ENCODE results near the gene IL1RAPL1. TPM values are rescaled to one million over a fixed set of nuclear protein-coding genes. Genes with fewer than 3 reads are reported as not detected.

IL1RAPL1 gene
- total RNA-seq, 4 donors from 2014 or later, result 0.16 to 0.46 TPM; not detected in 2

DNA sequence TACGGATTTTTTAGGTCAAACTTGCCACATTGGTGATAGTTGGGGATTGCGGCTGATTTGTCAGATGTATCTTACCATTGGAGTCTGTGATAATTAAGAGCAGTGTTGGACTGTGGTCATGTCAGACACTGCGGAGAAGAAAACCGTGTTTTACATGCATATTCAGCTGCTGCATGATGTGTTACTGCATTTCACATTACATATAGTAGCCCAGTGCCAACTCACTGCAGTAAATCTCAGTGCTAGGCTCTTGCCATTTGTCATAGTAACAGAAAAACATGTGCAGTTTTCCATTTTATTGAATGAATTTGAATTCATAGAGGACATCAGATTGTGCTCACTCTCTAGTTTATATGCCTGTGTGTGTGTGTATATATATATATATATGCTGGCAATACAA is 543.7 kb downstream of the IL1RAPL1 start:
- intact Hi-C loops (cut with DNase I; ENCODE audit: low total_unique reads) (no loop called here), in situ Hi-C loops (cut with MboI; ENCODE audit: low sequenced_read_pairs in 4 of 4) (no loop called here)
- H3K36me3 ChIP-seq, result no peaks in the 10 kb centered on the region
- H3K27ac ChIP-seq, result no peak overlapping the region
- no peaks in the 10 kb centered on the region for H3K9me3 ChIP-seq
- ATAC-seq, result no peak
- H3K4me1 ChIP-seq, result no peaks in the 10 kb centered on the region
- TF ChIP-seq POLR2A (IDR thresholded peaks at IDR 0.05), result no peak
- TF ChIP-seq, protein P1, sequence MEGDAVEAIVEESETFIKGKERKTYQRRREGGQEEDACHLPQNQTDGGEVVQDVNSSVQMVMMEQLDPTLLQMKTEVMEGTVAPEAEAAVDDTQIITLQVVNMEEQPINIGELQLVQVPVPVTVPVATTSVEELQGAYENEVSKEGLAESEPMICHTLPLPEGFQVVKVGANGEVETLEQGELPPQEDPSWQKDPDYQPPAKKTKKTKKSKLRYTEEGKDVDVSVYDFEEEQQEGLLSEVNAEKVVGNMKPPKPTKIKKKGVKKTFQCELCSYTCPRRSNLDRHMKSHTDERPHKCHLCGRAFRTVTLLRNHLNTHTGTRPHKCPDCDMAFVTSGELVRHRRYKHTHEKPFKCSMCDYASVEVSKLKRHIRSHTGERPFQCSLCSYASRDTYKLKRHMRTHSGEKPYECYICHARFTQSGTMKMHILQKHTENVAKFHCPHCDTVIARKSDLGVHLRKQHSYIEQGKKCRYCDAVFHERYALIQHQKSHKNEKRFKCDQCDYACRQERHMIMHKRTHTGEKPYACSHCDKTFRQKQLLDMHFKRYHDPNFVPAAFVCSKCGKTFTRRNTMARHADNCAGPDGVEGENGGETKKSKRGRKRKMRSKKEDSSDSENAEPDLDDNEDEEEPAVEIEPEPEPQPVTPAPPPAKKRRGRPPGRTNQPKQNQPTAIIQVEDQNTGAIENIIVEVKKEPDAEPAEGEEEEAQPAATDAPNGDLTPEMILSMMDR (IDR thresholded peaks at IDR 0.05 in 4 of 5, conservative IDR thresholded peaks at IDR 0.05 in 1 of 5), result no peak
- no peak overlapping the region for H3K4me3 ChIP-seq
- no peak for DNase-seq
- no peaks in the 10 kb centered on the region for H3K27me3 ChIP-seq

DNA sequence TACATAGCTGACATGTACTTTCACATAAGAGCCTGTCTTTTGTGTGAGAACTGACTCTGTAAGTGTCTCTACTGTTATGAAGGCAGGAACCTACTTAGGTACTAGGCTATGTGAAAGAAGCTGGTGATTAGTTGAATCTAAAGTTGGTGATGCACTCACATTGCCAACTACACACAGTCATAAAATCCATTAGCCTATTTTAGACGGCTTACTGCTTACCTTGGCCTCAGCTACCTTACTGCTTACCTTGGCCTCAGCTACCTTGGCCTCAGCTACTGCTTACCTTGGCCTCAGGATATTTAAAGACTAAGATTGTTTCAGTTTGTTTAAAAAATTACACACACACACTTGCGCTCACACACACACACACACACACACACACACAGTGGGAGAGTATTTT is 549.7 kb downstream of the IL1RAPL1 start:
- Histone ChIP-seq H3K4me1 (no peaks in the 10 kb centered on the region), H3K36me3 (no peaks in the 10 kb centered on the region), H3K9me3 (no peaks in the 10 kb centered on the region), H3K27ac (no peak overlapping the region), H3K27me3 (no peaks in the 10 kb centered on the region), H3K4me3 (no peak overlapping the region)
- DNase-seq, result no peak
- ATAC-seq, result no peak
- in situ Hi-C loops (cut with MboI; ENCODE audit: low sequenced_read_pairs in 4 of 4) (no loop called here), intact Hi-C loops (cut with DNase I; ENCODE audit: low total_unique reads) (no loop called here)
- TF ChIP-seq, protein P1 (IDR thresholded peaks at IDR 0.05 in 4 of 5, conservative IDR thresholded peaks at IDR 0.05 in 1 of 5), result no peak
- no peak for TF ChIP-seq POLR2A (IDR thresholded peaks at IDR 0.05)

DNA sequence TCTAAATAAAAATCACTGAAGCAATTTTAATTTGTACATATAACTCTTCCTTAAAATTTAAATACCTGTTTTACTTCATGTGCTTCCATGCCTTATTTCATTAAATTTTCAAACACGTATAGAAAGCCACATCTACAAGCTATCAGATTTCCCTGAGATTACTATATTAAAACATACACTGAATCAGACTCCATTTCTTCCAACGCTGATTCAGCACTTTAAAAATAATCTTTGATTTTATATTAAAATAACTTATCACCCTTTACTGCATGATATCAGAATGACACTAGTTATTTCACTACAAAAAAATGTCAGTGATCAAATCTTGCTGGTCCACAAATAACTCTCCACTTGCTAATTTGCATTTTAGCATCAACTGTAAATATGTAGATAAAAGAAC is 550.8 kb downstream of the IL1RAPL1 start:
- Histone ChIP-seq H3K36me3 (no peaks in the 10 kb centered on the region), H3K4me1 (no peaks in the 10 kb centered on the region), H3K27me3 (no peaks in the 10 kb centered on the region), H3K27ac (no peak overlapping the region), H3K4me3 (no peak overlapping the region), H3K9me3 (no peaks in the 10 kb centered on the region)
- in situ Hi-C loops (cut with MboI; ENCODE audit: low sequenced_read_pairs in 4 of 4), result no loop called here
- DNase-seq (no peak), ATAC-seq (no peak)
- intact Hi-C loops (cut with DNase I; ENCODE audit: low total_unique reads), result no loop called here
- TF ChIP-seq POLR2A (IDR thresholded peaks at IDR 0.05), result no peak
- TF ChIP-seq, protein P1 (IDR thresholded peaks at IDR 0.05 in 4 of 5, conservative IDR thresholded peaks at IDR 0.05 in 1 of 5), result no peak

DNA sequence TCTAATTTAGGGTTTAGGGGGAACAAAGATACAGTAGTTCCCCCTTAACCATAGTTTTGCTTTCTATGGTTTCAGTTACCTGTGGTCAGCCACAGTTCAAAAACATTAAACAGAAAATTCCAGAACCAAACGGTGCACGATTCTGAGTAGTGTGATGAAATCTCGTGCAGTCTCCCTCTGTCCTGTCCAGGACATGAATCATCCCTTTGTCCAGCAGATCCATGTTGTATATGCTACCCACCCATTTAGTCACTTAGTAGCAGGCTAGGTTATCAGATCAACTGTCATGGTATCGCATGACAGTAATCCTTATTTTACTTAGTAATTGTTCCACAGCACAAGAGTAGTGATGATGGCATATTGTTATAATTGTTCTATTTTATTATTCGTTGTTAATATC is 556.1 kb downstream of the IL1RAPL1 start:
- in situ Hi-C loops (cut with MboI; ENCODE audit: low sequenced_read_pairs in 4 of 4) (no loop called here), intact Hi-C loops (cut with DNase I; ENCODE audit: low total_unique reads) (no loop called here)
- Histone ChIP-seq H3K4me3 (no peak overlapping the region), H3K9me3 (no peaks in the 10 kb centered on the region), H3K36me3 (no peaks in the 10 kb centered on the region), H3K27me3 (no peaks in the 10 kb centered on the region), H3K4me1 (no peaks in the 10 kb centered on the region), H3K27ac (no peak overlapping the region)
- DNase-seq (no peak), ATAC-seq (no peak)
- TF ChIP-seq, protein P1 (IDR thresholded peaks at IDR 0.05 in 4 of 5, conservative IDR thresholded peaks at IDR 0.05 in 1 of 5), result no peak
- TF ChIP-seq POLR2A (IDR thresholded peaks at IDR 0.05), result no peak

DNA sequence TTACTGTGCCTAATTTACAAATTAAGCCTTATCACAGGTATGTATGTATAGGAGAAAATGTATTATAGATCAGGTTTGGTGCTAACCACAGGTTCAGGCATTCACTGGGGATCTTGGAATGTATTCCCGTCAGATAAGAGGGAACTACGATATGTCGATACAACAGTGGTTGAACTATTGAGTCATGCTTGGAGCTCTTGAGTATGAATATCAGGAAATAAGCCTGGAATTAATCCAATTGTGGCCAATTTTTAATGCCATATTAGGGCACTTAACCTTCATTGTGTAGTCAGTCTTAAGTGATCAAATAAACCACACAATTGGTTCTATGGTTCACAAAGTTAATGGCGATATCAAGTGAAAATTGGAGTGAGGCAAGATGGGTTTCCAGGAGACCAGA is 556.5 kb downstream of the IL1RAPL1 start:
- no peak overlapping the region for H3K27ac ChIP-seq
- ATAC-seq (no peak), DNase-seq (no peak)
- no peak overlapping the region for H3K4me3 ChIP-seq
- no peaks in the 10 kb centered on the region for H3K36me3 ChIP-seq
- intact Hi-C loops (cut with DNase I; ENCODE audit: low total_unique reads) (no loop called here), in situ Hi-C loops (cut with MboI; ENCODE audit: low sequenced_read_pairs in 4 of 4) (no loop called here)
- no peaks in the 10 kb centered on the region for H3K4me1 ChIP-seq
- H3K9me3 ChIP-seq, result no peaks in the 10 kb centered on the region
- TF ChIP-seq, protein P1 (IDR thresholded peaks at IDR 0.05 in 4 of 5, conservative IDR thresholded peaks at IDR 0.05 in 1 of 5), result no peak
- no peak for TF ChIP-seq POLR2A (IDR thresholded peaks at IDR 0.05)
- H3K27me3 ChIP-seq, result no peaks in the 10 kb centered on the region

Data from gastrocnemius medialis (tissue), 4 donors.